ENCODE results near the gene PLAAT4. TPM values are rescaled to one million over a fixed set of nuclear protein-coding genes. Genes with fewer than 3 reads are reported as not detected.

PLAAT4 gene
- total and polyA plus RNA-seq, 2 experiments from 2014 or later = 0.69 to 4.6 TPM

DNA sequence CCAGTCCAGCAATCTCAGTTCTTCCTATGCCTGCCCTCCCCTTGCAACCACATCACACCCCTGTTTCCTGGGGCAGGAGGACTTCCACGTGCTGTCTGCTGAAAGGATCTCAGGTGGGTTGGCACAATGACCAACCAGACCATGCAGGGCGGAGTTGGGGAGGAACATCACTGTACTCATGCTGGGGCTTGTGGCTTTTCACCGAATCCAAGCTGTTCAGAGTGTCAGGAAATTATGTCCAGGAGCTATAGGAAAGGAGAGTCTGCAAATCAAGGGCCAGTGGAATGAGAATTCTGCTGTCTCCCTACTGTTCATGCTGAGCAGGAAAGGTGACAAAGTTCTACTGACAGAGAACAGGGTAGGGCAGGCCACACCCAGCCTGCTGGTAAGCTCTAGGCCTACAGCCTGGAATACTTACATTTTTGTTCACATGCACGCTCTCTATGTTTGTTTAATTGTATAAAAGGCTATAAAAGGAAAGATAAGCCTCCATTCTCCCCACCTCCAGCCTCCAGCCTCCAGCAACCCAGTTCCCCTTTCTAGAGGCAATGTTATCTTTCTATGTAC, 28.3 kb downstream of the PLAAT4 start:
- Mint-ChIP-seq H3K27me3 (ENCODE audit: insufficient read depth, low read depth, poor library complexity) (peaks cover 3% of the 10 kb centered on the region), H3K27ac (no peak overlapping the region), H3K9me3 (no peaks in the 10 kb centered on the region), H3K4me3 (no peak overlapping the region), H3K4me1 (peaks cover 17% of the 10 kb centered on the region; the same call in 2 of the 3 replicates), H3K36me3 (ENCODE audit: low read depth) (no peaks in the 10 kb centered on the region)
- Histone ChIP-seq H3K36me3 (ENCODE audit: insufficient read depth) (no peaks in the 10 kb centered on the region), H3K27ac (ENCODE audit: low read depth) (no peak overlapping the region), H2AFZ (no peak overlapping the region), H3F3A (replicated peaks; ENCODE audit: low read depth) (no peaks in the 10 kb centered on the region), H3K4me3 (no peak overlapping the region), H3K4me1 (ENCODE audit: insufficient read depth) (peaks cover 12% of the 10 kb centered on the region), H4K20me1 (replicated peaks; ENCODE audit: insufficient read depth) (no peaks in the 10 kb centered on the region), H3K27me3 (ENCODE audit: insufficient read depth) (no peaks in the 10 kb centered on the region), H3K9me2 (ENCODE audit: insufficient read depth) (peaks cover 14% of the 10 kb centered on the region), H3K4me2 (no peak overlapping the region), H3K79me2 (replicated peaks; ENCODE audit: insufficient read depth) (no peaks in the 10 kb centered on the region)
- no peak for DNase-seq (ENCODE audit: low spot score)
- ATAC-seq = no peak
- TF ChIP-seq STAT1 (IDR thresholded peaks at IDR 0.05; ENCODE audit: unreplicated experiment) (no peak), CREB1 (CRISPR knock-in tag; IDR thresholded peaks at IDR 0.05; ENCODE audit: low read depth) (no peak), ZNF114 (CRISPR knock-in tag; IDR thresholded peaks at IDR 0.05) (no peak)

DNA sequence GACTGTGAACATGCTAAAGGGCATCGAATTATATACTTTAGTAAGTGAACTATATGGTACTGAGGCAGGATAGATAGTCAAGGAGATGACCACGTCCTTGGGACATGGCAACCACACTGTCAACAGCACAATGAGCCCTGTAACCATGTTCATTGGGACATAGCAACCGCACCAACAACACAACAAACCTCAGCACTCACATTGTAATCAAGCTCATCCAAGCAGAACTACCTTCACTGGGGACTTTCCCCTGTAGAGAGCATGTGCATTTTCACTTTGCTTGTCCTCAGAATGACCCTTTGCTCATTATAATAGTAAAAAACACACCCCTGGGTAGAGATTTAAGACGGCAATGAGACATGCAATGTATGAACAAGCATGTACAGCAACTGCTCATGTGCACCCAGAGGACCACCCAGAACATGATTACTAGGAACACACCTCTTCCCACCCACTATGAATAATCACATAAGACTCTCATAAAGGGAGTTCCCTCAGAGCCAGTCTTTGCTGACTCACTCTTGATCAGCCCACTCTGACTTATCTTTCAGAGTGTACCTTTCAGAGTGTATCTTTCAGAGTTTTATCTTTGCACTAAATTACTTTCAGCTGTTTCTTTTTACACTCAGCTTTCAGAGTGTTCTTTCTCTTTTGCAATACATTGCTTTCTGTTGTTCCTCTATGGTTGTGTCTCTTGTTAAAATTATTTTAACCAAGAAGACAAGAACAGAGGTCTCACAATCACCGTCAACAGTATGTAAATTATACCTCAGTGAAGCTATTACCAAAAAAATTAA, 30.6 kb downstream of the PLAAT4 start:
- H3F3A ChIP-seq (replicated peaks; ENCODE audit: low read depth) = no peaks in the 10 kb centered on the region
- no peaks in the 10 kb centered on the region for H3K27me3 ChIP-seq (ENCODE audit: insufficient read depth)
- Mint-ChIP-seq H3K4me3 (no peak overlapping the region), H3K9me3 (no peaks in the 10 kb centered on the region), H3K27ac (peak overlapping the region; percentile 45; the same call in 1 of the 2 replicates), H3K36me3 (ENCODE audit: low read depth) (no peaks in the 10 kb centered on the region), H3K4me1 (peaks cover 12% of the 10 kb centered on the region; the same call in 2 of the 3 replicates), H3K27me3 (ENCODE audit: insufficient read depth, low read depth, poor library complexity) (peaks cover 3% of the 10 kb centered on the region)
- H3K36me3 ChIP-seq (ENCODE audit: insufficient read depth) = no peaks in the 10 kb centered on the region
- peaks cover 14% of the 10 kb centered on the region for H3K9me2 ChIP-seq (ENCODE audit: insufficient read depth)
- 0 out of 2 replicates have a peak overlapping the region, but pooled peaks have one; percentile 11 for H3K27ac ChIP-seq (ENCODE audit: low read depth)
- no peak overlapping the region; the same call in 1 of the 2 replicates for H3K4me2 ChIP-seq
- H3K4me3 ChIP-seq = no peak overlapping the region
- H3K79me2 ChIP-seq (replicated peaks; ENCODE audit: insufficient read depth) = no peaks in the 10 kb centered on the region
- no peaks in the 10 kb centered on the region for H4K20me1 ChIP-seq (replicated peaks; ENCODE audit: insufficient read depth)
- peaks cover 12% of the 10 kb centered on the region for H3K4me1 ChIP-seq (ENCODE audit: insufficient read depth)
- ATAC-seq (peak; percentile 68), DNase-seq (ENCODE audit: low spot score) (peak; percentile 49)
- H2AFZ ChIP-seq = no peak overlapping the region; the same call in 1 of the 2 replicates
- TF ChIP-seq EZH2phosphoT487 (IDR thresholded peaks at IDR 0.05; ENCODE audit: unreplicated experiment) (no peak), ZNF331 (CRISPR knock-in tag; IDR thresholded peaks at IDR 0.05; ENCODE audit: low read depth) (no peak), CREB1 (CRISPR knock-in tag; IDR thresholded peaks at IDR 0.05; ENCODE audit: low read depth) (no peak), POLR2AphosphoS5 (IDR thresholded peaks at IDR 0.05; ENCODE audit: low read depth) (no peak), STAT1 (IDR thresholded peaks at IDR 0.05; ENCODE audit: unreplicated experiment) (no peak), JUNB (IDR thresholded peaks at IDR 0.05; ENCODE audit: unreplicated experiment) (no peak), NANOG (IDR thresholded peaks at IDR 0.05; ENCODE audit: borderline replicate concordance) (no peak), ZNF114 (CRISPR knock-in tag; IDR thresholded peaks at IDR 0.05) (no peak)
- TF ChIP-seq, protein P1, sequence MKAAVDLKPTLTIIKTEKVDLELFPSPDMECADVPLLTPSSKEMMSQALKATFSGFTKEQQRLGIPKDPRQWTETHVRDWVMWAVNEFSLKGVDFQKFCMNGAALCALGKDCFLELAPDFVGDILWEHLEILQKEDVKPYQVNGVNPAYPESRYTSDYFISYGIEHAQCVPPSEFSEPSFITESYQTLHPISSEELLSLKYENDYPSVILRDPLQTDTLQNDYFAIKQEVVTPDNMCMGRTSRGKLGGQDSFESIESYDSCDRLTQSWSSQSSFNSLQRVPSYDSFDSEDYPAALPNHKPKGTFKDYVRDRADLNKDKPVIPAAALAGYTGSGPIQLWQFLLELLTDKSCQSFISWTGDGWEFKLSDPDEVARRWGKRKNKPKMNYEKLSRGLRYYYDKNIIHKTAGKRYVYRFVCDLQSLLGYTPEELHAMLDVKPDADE (IDR thresholded peaks at IDR 0.05) = no peak
- TF ChIP-seq, protein P2, sequence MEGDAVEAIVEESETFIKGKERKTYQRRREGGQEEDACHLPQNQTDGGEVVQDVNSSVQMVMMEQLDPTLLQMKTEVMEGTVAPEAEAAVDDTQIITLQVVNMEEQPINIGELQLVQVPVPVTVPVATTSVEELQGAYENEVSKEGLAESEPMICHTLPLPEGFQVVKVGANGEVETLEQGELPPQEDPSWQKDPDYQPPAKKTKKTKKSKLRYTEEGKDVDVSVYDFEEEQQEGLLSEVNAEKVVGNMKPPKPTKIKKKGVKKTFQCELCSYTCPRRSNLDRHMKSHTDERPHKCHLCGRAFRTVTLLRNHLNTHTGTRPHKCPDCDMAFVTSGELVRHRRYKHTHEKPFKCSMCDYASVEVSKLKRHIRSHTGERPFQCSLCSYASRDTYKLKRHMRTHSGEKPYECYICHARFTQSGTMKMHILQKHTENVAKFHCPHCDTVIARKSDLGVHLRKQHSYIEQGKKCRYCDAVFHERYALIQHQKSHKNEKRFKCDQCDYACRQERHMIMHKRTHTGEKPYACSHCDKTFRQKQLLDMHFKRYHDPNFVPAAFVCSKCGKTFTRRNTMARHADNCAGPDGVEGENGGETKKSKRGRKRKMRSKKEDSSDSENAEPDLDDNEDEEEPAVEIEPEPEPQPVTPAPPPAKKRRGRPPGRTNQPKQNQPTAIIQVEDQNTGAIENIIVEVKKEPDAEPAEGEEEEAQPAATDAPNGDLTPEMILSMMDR (conservative IDR thresholded peaks at IDR 0.05; ENCODE audit: low read depth in 2 of 2) = no peak
- TF ChIP-seq, protein P3, sequence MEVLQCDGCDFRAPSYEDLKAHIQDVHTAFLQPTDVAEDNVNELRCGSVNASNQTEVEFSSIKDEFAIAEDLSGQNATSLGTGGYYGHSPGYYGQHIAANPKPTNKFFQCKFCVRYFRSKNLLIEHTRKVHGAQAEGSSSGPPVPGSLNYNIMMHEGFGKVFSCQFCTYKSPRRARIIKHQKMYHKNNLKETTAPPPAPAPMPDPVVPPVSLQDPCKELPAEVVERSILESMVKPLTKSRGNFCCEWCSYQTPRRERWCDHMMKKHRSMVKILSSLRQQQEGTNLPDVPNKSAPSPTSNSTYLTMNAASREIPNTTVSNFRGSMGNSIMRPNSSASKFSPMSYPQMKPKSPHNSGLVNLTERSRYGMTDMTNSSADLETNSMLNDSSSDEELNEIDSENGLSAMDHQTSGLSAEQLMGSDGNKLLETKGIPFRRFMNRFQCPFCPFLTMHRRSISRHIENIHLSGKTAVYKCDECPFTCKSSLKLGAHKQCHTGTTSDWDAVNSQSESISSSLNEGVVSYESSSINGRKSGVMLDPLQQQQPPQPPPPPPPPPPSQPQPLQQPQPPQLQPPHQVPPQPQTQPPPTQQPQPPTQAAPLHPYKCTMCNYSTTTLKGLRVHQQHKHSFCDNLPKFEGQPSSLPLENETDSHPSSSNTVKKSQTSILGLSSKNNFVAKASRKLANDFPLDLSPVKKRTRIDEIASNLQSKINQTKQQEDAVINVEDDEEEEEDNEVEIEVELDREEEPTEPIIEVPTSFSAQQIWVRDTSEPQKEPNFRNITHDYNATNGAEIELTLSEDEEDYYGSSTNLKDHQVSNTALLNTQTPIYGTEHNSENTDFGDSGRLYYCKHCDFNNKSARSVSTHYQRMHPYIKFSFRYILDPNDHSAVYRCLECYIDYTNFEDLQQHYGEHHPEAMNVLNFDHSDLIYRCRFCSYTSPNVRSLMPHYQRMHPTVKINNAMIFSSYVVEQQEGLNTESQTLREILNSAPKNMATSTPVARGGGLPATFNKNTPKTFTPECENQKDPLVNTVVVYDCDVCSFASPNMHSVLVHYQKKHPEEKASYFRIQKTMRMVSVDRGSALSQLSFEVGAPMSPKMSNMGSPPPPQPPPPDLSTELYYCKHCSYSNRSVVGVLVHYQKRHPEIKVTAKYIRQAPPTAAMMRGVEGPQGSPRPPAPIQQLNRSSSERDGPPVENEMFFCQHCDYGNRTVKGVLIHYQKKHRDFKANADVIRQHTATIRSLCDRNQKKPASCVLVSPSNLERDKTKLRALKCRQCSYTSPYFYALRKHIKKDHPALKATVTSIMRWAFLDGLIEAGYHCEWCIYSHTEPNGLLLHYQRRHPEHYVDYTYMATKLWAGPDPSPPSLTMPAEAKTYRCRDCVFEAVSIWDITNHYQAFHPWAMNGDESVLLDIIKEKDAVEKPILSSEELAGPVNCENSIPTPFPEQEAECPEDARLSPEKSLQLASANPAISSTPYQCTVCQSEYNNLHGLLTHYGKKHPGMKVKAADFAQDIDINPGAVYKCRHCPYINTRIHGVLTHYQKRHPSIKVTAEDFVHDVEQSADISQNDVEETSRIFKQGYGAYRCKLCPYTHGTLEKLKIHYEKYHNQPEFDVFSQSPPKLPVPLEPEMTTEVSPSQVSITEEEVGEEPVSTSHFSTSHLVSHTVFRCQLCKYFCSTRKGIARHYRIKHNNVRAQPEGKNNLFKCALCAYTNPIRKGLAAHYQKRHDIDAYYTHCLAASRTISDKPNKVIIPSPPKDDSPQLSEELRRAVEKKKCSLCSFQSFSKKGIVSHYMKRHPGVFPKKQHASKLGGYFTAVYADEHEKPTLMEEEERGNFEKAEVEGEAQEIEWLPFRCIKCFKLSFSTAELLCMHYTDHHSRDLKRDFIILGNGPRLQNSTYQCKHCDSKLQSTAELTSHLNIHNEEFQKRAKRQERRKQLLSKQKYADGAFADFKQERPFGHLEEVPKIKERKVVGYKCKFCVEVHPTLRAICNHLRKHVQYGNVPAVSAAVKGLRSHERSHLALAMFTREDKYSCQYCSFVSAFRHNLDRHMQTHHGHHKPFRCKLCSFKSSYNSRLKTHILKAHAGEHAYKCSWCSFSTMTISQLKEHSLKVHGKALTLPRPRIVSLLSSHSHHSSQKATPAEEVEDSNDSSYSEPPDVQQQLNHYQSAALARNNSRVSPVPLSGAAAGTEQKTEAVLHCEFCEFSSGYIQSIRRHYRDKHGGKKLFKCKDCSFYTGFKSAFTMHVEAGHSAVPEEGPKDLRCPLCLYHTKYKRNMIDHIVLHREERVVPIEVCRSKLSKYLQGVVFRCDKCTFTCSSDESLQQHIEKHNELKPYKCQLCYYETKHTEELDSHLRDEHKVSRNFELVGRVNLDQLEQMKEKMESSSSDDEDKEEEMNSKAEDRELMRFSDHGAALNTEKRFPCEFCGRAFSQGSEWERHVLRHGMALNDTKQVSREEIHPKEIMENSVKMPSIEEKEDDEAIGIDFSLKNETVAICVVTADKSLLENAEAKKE (CRISPR knock-in tag; IDR thresholded peaks at IDR 0.05) = no peak
